IPS DF 19.7 (cell line): ENCODE data around the gene UBA6.
"Not testable (repeated sequence)": the region's sequence is repeated elsewhere in the genome, so short reads cannot be mapped to it uniquely, and the experiment has no call there.

Source experiments
- DNase-seq: peaks from one replicate; pipeline ENCODE4 v3.0.0-alpha.2; 2013; ENCODE audit warnings: low read depth, low spot score

UBA6 gene

DNA sequence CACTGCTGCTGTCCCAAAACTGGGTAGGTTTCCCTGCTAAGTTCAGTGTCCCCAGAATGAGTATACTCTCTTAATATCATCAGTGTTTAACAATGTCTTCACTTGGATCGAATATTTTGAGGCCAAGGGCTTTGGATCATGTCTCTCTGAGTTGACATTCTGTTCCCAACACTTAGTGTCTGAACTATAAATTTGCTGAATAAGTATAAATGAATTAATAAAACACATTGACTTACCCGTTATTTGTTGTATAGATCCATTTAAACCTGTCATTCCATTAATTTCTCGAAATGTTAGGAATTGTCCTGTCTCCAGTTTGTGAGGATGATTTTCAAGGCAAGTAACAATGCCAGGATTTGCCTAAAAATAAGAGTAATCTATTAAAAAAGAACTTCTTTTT lies 32.6 kb downstream of the UBA6 start:
- DNase-seq: no peak

DNA sequence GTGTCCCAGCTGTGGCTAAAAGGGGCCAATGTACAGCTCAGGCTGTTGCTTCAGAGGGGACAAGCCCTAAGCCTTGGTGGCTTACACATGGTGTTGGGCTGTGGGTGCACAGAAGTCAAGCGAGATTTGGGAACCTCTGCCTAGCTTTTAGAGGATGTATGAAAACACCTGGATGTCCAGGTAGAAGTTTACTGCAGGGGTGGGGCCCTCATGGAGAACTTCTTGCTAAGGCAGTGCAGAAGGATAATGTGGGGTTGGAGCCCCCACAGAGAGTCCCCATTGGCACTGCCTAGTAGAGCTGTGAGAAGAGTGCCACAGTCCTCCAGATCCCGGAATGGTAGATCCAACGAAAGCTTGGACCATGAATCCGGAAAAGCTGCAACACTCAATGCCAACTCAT lies 40.5 kb downstream of the UBA6 start:
- DNase-seq: no peak

DNA sequence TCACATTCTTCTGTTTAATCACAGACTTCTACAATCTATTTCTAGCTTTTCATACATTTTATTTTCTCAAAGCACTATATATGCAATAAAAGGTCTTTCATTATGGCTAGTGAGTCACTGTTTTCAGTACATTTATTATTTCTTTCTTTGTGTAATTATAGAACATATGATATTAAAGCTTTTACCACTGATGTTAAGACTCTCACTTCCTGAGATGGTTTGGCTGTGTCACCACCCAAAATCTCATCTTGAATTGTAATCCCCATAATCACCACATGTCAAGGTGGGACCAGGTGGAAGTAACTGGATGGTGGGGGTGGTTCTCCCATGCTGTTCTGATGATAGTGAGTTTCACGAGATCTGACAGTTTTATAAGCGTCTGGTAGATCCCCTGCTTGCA lies 41.9 kb downstream of the UBA6 start:
- DNase-seq: no peak

DNA sequence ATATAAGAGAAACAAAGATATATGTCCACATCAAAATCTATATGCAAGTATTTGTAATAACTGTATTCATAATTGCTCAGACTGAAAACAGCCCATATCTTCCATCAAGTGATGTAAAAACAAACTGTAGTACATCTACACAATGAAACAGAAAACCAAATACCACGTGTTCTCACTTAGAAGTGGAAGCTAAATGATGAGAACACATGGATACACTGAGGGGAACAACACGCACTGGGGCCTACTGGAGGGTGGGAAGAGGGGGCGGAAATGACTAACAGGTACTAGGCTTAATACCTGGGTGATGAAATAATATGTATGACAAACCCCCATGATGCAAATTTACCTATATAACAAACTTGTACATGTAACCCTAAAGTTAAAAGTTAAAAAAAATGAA lies 42.7 kb downstream of the UBA6 start:
- no peak for DNase-seq

DNA sequence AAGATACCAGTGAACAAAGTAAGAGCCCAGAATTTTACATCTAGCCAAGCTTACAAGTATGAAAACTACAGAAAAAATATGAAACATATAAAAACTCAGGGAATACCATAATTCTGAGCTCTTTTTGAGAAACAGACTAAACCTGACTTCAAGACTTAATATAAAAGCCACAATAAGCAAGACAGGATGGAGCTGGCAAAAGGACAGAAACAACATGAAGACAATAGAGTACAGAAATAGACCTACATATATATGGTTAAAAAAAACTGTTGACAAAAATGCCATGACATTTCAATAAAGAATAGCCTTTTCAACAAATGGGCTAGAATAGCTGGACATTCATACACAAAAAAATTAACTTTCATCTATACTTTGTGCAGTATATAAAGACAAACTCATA lies 49.4 kb downstream of the UBA6 start:
- DNase-seq: no peak

DNA sequence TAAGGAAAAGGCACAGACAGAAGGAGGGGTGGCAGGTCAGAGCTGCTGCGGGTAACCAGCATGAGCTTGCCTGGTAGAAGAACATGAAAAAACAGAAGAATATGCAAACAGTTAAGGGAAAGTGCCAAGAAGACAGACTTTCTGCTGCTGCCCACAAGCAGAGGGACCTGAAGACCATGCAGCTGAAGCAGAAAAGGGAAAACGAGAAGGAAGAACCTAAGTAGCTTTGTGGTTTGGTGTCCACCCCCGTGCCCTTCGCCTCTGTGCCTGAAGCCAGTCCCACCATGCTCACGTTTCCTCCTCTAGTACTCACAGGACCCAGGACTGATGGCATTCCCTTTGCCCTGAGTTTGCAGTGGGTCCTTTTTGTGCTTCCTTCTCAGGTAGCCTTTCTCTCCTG lies 62.8 kb downstream of the UBA6 start:
- DNase-seq: no peak

DNA sequence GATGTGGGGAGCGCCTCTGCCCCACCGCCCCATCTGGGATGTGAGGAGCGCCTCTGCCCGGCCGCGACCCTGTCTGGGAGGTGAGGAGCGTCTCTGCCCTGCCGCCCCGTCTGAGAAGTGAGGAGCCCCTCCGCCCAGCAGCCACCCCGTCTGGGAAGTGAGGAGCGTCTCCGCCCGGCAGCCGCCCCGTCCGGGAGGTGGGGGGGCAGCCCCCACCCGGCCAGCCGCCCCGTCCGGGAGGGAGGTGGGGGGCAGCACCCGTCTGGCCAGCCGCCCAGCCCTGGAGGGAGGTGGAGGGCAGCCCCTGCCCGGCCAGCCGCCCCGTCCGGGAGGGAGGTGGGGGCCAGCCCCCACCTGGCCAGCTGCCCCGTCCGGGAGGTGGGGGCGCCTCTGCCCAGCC lies 64.0 kb downstream of the UBA6 start:
- DNase-seq: not testable (repeated sequence)

DNA sequence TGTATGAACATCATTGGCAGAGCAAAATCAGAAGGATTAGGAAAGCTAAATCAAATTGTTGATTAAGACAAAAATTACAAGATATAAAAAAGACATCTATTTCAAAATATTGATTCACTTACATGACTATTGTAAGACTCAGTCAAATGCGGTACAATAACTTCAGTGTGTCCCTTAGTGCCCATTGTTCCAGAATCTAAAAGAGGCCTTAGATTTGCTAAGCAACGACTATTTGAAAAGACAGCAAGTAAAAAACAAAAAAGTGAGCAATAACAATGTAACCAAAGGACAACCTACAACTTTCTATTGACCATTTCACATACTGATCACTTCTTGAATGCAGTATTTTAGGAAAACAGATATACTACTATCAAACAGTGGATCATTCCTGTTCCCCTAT lies 65.6 kb downstream of the UBA6 start:
- DNase-seq: no peak

DNA sequence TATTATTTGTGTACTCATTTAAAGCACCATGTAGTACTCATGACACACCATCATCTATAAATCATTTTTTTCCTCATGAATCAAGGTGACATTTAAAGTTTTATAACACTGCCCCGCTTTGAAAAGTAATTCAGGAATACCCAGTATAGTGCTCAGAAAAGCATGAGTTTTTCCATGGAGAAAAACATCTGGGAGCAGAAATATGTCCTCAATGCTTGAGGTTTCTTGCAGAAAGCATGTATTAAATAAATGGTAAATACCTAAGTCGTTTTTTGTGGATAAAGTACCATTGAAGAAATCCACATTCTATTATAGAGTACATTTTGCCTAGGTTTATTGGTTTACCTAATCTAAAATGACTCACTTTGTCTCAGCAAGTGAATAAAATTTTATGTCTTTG lies 66.2 kb downstream of the UBA6 start:
- DNase-seq: no peak

DNA sequence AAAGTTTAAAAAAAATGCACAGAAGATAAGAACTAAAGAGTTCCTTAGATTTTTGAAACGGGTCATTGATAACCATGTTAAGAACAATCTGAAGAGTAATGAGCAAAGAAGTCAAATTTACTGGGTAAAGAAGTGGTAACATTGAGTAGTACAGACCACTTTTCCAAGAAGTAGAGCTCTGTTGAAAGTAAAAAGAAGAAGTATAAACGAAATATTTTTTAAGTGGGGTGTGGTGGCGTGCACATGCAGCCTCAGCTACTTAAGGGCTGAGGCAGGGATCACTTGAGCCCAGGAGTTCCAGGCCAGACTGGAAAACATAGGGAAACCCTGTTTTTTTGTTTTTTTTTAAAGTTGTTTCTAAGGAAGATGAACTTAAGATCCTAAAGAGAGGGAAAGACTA lies 68.5 kb downstream of the UBA6 start:
- no peak for DNase-seq

DNA sequence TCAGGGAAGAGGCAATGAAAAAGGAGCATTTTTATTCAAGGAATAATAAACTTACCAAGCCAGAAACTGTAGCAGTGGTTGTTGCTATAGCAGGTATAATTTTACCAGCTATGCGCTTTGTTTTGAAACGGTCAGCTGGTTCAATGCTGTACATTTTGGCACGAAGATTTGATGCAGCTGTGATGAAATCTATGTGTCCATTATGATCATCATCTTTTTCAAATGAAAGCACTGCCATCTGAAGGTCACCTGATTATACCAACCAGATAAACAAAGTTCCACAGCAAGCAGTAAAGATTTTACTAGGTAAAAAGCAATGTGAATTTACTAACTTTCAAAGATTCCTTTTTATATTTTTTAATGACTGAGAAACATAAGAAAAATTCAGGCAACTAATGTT lies 76.0 kb downstream of the UBA6 start:
- DNase-seq: no peak

DNA sequence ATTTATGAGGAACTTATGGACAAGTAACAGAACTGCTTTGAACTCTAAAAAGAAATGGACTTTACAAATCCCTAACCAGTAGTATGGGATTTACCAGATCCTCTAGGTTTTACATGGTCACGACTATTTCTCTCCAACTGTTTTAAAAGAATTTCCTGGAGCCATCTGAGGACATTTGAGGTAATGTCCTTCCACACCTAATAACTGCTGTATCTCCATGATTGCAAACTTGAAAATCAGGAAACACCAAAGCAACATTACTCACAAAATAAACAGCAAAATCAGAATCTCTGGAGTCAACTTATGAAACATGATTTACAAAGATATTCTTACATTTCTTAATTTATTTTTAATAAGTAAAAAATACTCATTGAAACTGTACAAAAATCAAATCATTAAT lies 84.5 kb downstream of the UBA6 start:
- DNase-seq: no peak

DNA sequence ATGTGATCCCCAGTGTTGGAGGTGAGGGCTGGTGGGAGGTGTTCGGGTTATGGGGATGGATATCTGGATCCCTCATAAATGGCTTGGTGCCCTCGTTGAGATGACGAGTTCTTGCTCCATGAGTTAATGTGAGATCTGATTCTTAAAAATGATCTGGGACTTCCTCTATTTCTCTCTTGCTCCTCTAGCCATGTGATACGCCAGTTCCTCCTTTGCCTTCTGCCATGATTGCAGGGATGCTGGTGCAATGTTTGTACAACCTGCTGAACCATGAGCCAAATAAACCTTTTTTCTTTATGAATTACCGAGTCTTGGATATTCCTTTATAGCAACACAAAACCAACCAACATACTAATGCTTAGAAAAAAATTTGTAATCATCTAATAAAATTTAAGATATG lies 85.8 kb downstream of the UBA6 start:
- no peak for DNase-seq

DNA sequence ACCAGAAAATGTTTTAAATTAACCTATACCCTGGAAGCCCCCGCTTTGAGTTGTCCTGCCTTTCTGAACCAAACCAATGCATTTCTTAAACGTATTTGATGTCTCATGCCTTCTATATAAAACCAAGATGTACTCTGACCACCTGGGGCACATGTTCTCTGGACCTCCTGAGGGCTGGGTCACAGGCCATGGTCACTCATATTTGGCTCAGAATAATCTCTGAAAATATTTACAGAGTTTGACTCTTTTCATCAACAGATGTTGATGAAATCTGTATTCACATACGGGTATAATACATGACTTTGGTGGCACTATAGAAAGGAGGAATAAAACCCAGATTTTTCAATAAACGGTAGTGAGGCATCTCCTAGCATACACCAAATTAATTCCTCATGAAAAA lies 86.8 kb downstream of the UBA6 start:
- DNase-seq: no peak

DNA sequence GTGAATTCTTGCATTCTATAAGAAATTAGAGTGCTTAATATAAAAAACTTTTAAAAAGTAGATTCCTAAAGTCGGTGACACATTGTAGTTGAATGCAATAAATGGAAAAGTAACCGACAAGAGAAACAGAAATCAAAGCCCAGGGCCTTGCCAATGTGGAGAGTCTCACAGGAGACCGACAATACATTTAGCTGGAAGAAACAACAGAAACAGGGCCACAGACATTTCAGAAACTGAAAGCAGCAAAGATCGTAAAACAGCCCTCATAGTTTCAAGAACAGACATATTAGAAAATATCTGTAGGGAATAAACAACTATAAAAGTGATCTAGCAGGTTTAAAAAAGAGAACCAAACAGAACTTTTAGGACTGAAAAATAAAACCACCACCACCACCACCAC lies 92.9 kb downstream of the UBA6 start:
- no peak for DNase-seq

DNA sequence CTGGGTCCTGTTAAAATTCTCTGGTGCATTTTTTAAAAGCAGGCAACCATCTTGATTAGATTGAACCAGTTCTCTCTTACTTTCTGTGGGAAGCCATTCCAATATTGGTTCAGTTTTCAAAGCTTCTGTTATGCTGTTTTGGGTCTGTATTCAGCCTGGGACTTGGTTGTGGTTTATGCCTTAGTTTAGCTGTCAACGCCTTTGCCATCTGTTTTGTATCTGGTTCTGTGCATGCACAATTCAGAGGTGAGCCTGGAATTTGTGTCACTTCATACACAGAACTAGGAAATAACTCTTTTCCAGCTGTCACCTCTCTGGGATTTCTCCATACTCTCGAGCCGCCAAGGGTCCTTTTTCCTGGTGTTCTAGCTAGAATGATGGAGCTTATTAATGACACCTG lies 96.2 kb downstream of the UBA6 start:
- DNase-seq: no peak

DNA sequence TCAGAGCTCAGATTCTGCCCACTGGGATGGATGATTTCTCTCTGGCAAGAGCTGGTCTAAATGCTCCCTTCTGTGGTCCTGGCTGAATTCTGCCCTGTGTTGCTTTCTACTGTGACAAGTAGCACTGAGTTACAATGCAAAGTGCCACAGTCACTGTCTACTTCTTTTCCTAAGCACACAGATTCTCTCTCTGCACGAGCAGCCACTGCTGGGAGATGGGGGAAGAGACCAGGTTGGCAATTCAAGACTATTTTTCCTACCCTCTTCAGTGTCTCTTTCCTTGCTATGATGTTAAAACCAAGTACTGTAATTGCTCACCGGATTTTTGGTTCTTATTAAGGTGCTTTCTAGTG lies 97.0 kb downstream of the UBA6 start:
- DNase-seq: no peak

DNA sequence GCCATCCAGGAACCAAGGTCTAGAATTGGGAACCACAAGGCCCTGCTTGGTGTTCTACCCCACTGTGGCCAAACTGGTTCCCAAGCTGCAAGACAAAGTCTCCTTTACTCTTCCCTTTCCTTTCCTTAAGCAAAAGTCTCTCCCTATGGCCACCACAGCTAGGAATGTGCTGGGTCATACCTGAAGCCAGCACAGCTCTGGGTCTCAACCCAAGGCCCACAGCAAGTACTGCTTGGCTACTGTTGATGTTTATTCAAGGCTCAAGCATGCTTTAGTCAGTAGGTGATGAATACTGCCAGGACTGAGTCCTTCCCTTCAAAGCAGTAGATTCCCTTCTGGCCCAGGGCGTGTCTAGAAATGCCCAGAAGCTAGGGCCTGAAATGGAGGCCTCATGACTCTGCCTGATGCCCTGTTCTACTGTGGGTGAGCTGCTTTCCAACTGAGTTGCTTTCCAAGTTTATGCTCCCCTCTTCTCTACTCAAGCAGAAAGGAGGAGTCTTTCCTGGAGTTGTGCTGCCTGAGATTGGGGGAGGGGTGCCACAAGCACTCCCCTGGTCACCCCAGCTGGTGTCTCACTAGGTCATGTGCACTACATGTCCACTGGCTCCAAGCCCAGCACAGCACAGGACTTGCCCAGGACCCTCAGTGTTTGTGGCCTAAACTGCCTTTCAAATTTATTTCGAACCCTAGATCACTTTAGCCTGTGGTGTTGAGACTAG lies 97.5 kb downstream of the UBA6 start:
- no peak for DNase-seq

DNA sequence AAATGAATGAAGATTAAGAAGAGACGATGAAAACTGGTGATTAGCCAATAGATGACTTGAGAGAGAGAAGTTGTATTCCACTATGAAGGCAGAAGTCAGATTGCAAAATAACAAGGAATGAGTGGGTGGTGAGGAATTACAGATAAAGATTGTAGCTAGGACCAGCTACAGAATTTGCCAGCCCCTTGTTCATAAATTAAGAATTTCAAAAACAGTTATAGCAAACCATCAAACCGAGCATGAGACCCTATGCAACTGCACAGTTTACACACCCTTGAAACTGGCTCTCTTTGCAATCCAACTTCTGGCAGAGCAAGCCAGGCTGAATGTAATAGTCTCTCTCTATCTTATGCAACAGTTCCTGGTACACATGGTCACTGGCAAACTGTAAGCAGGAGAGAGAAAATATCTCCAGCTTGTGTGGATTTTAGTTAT lies 107.2 kb downstream of the UBA6 start:
- DNase-seq: no peak

DNA sequence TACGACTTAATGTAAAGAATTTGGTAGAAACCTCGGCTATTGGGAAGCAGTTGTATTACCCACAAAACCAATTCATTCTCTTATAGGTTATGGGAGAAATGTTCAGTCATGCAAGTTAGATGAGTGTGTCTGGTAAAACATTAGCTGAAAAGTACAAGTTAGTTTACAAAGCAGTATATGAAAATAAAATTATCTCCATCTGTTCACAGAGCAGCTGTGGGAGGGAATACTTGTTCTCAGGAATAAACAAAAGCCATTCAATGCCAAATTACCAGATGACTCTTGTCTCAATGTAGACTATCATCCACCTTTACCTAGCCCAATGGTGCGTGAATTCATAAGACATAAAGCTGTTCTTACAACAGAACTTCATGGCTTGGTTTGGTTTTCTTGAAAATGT lies 113.8 kb downstream of the UBA6 start:
- no peak for DNase-seq

DNA sequence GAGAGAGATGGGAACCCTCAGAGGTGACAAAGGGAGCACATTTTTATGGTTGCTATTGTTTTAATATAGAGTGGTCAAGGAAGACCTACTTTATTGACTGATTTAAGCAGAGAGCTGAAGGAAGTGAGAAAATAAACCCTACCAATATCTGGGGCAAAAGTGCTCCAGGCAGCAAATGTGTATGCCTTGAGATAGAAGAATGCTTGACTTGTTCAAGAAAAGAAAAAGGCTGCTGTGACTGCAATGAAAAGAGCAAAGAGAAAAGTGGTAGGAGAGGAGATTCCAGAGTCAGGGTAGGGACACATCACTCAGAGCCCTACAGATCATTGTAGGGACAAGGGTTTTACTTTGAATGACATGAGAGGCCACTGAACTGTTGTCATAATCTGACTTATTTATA lies 116.5 kb downstream of the UBA6 start:
- no peak for DNase-seq

DNA sequence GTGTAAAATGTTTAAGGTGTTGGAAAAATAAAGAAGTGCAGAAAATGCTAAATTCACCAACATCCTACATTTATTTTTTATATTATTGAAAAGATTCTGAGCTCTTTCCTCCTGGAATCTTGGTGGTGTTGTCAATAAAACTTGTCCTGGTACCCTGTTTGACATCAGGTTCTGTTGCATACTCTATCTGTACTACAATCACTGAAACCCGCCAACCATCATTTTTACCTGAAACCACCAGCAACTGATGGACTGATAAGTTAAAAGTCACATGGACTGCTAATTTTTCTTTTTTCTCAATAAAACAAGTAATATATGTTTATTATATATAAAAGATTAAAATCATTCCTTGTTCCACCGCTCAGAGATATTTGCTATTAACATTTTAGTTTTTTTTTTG lies 119.0 kb downstream of the UBA6 start:
- no peak for DNase-seq

DNA sequence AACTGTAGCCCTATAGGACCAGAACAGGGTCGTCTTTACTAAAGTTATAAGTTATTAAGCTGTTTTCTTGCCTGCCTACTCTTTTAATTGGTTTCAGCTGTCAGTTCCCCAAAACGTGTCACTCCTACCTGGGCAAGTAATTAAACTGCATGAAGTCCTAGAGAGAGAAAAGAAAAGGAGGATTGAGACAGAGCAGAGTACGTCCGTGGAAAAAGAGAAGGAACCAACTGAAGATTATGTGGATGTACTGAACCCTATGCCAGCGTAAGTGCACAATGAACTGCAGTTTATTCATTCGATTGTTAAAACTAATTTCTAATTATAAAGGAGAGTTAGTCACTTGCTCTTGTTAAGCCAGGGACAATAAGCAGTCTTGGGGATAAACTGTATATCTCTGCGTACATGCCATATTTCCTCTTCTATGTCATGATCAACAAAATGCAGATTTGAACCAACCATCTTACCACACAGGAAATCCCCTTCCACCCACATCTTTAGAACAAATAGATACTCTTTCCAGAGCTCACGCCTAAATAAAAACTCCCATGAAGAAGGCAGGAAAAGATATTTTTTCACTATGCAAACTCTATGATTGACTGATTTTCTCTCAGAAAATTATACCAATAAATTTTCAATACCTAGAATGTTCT lies 119.6 kb downstream of the UBA6 start:
- DNase-seq: no peak

DNA sequence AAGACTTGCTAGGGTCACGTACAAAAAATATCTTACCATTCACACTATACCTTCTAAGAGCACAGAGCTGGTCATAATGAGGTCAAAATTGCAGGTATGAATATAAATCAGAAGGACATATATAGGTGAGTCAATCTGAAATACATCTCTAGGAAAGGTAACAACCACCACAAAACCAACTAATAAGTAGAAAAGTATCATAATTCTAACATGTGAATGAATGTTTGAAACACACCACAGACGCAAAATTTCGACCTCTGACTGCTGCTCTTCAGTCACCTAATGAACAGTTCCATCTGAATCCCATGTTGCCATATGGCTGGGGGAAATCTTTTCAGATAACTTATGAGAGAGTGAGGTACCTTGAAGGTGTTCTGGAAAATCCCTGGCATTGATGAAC lies 120.4 kb downstream of the UBA6 start:
- no peak for DNase-seq
